Activated naive CD4-positive, alpha-beta T cell treated with anti-CD3 and anti-CD28 coated beads, Interleukin-2, amount 10 ng/mL, durations not matched to agents 7 days and 5 days (primary cell): ENCODE results near the gene THAP8.

ENCODE experiments used
- CTCF ChIA-PET: fragments of 350-600 bp; sonication (Branson Sonifier 250); formaldehyde crosslinking; loops from one replicate; lab custom pipeline; 2021; ENCODE audit warnings: antibody characterized with exemption; lab: Charles Lee
- DNase-seq: peaks from one replicate; pipeline ENCODE4 v3.0.0-alpha.2; 2020
- H3K27ac Mint-ChIP-seq: one replicate; pipeline ENCODE4 v1.8.0; 2021; ENCODE audit warnings: mild to moderate bottlenecking, moderate library complexity, mixed read lengths
- H3K27me3 Mint-ChIP-seq: one replicate; pipeline ENCODE4 v1.8.0; 2021; ENCODE audit warnings: mild to moderate bottlenecking, mixed read lengths
- H3K36me3 Mint-ChIP-seq: one replicate; pipeline ENCODE4 v1.8.0; 2021; ENCODE audit warnings: mixed read lengths
- H3K4me1 Mint-ChIP-seq: one replicate; pipeline ENCODE4 v1.8.0; 2021; ENCODE audit warnings: mixed read lengths
- H3K4me3 Mint-ChIP-seq: one replicate; pipeline ENCODE4 v1.8.0; 2021; ENCODE audit warnings: mild to moderate bottlenecking, moderate library complexity, mixed read lengths
- H3K9me3 Mint-ChIP-seq: one replicate; pipeline ENCODE4 v1.8.0; 2021; ENCODE audit warnings: mixed read lengths

THAP8 gene, protein sequence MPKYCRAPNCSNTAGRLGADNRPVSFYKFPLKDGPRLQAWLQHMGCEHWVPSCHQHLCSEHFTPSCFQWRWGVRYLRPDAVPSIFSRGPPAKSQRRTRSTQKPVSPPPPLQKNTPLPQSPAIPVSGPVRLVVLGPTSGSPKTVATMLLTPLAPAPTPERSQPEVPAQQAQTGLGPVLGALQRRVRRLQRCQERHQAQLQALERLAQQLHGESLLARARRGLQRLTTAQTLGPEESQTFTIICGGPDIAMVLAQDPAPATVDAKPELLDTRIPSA

DNA sequence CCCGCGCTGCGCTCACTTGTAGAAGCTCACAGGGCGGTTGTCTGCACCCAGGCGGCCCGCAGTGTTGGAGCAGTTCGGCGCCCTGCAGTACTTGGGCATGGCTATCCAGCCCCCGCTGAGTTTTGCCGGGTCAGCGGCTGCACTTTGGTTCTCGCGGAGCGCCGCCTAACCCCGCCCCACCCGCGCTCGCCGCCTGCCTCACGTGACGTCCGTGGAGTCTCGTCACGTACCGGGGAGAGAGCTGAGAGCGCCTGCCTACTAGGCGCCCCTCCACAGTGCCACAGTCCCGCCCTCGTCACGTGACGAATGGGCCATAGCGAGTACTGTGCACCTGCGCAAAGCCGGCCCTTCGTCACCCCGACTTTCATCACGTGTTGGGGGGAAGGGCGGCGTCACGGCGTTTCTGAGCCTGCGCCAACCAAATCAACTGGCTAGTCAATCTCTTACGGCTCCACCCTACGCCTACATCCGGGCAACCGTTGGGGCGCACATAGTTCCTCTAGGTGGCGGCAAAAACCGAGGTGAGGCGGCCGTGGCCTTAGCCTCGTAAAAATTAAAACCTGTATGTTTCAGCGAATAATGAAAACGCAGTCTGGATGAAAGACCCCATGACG, at the start of gene THAP8:
TSS of gene THAP8 (minus strand) at position 167 of the 614 bp plus-strand sequence. CDS start at position 99, 68 bp downstream.
- CTCF ChIA-PET: interaction anchor here (1.7 kb wide), 1 partner anchor 58 kb away, joined by 3 read pairs; no protein-coding TSS in a partner anchor
- Mint-ChIP-seq H3K4me3 (peak within 1 kb of the TSS; percentile 98), H3K27ac (peak within 1 kb of the TSS; percentile 99), H3K9me3 (no peaks in the 10 kb centered on the region), H3K27me3 (no peaks in the 10 kb centered on the region), H3K36me3 (peaks cover 15% of the 10 kb centered on the region), H3K4me1 (peaks cover 49% of the 10 kb centered on the region)
- peak; percentile 100 for DNase-seq

DNA sequence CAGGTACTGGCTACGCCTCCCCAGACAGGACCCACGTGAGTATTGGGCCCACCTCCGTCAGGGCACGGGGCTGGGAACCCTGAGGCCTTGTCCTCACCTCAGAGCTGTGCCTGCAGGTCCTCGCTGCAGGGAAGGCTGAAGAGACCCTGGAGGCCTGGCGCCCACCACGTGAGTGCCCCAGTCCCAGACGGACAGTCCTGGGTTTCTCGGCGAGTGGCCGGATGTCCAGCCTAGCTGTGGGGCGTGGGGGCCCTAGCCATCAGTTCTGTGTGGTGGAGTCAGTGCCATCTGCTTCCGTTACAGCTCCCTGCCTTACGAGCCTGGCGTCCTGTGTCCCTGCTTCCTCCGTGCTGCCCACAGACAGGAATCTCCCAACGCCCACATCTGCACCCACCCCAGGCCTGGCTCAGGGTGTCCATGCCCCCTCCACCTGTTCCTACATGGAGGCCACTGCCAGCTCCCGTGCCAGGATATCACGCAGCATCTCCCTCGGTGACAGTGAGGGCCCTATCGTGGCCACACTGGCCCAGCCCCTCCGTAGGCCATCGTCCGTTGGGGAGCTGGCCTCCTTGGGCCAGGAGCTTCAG, 49.0 kb upstream of the THAP8 start:
- Mint-ChIP-seq H3K4me1 (no peaks in the 10 kb centered on the region), H3K9me3 (no peaks in the 10 kb centered on the region), H3K27me3 (no peaks in the 10 kb centered on the region), H3K36me3 (peaks cover 31% of the 10 kb centered on the region), H3K27ac (no peak overlapping the region), H3K4me3 (no peak overlapping the region)
- CTCF ChIA-PET: no interaction called here
- DNase-seq: no peak

DNA sequence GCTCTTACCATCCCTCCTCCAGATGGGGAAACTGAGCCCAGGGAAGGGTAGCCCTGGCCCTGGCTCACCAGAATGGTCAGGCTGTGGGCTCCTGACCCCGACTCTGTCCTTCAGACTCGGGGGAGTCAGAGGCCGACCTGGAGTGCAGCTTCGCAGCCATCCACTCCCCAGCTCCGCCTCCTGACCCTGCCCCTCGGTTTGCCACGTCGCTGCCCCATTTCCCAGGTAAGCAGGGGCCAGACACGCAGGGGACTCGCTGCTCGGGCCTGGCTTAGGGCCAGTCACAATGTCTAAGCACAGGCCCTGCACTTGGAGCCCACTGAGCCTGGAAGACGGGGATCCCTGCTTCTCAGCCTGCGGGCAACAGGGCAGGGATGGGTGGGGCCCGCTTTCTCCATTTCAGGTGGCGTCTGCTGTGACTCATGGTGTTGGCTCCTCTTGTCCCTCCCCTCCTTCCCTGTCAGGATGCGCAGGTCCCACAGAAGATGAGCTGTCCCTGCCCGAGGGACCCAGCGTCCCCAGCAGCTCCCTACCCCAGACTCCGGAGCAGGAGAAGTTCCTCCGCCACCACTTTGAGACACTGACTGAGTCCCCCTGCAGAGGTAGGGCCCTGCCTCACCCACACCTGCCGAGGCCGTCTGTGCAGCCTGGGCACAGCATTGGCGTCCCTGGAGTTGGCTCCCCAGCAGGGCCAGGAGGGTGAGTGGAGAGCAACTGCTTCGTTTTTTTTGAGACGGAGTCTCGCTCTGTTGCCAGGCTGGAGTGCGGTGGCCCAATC, 47.7 kb upstream of the THAP8 start:
- DNase-seq: no peak
- Mint-ChIP-seq H3K27ac (no peak overlapping the region), H3K4me3 (no peak overlapping the region), H3K27me3 (no peaks in the 10 kb centered on the region), H3K4me1 (no peaks in the 10 kb centered on the region), H3K9me3 (no peaks in the 10 kb centered on the region), H3K36me3 (peaks cover 35% of the 10 kb centered on the region)
- CTCF ChIA-PET: no interaction called here

DNA sequence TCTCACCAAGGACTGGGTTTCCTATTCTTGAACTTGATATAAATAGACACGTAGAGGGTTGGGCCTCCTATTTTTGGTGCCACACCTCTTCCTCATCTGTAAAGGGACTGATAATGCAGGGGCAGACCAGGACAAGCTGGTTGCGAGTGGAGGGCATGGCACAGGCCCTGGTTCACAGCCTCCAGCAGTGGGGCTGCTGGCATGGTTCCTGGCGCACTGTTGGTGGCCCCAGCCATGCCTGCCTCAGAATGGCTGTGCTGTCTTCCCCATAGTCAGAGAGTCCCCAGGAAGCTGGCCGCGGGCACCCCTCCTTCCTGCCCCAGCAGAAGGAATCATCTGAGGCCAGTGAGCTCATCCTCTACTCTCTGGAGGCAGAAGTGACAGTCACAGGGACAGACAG, 46.4 kb upstream of the THAP8 start:
- CTCF ChIA-PET: no interaction called here
- Mint-ChIP-seq H3K4me3 (no peak overlapping the region), H3K4me1 (no peaks in the 10 kb centered on the region), H3K36me3 (peaks cover 35% of the 10 kb centered on the region), H3K9me3 (no peaks in the 10 kb centered on the region), H3K27ac (no peak overlapping the region), H3K27me3 (no peaks in the 10 kb centered on the region)
- no peak for DNase-seq

DNA sequence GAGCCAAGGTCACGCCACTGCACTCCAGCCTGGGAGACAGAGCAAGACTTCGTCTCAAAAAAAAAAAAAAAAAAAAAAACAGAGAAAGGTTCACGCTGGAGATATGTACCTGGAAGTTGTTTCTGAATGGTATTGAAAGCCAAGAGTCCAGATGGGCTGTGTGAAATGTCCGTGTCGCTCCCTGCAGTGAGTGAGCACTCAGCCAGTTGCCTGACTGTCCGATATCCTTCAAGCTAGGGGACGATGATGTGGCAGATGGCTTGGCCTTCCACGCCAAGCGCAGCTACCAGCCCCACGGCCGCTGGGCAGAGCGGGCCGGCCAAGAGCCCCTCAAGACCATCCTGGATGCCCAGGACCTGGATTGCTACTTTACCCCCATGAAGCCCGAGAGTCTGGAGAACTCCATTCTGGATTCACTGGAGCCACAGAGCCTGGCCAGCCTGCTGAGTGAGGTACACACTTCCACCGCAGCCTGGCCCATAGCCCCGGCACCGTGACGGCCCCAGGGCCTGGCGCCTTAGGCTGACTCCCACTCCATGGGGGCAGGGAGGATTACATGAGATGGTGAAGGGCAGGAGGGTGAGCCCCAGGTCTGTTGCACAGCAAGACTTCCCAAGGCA, 45.2 kb upstream of the THAP8 start:
- H3K27ac Mint-ChIP-seq: no peak overlapping the region
- H3K4me3 Mint-ChIP-seq: no peak overlapping the region
- no peak for DNase-seq
- H3K36me3 Mint-ChIP-seq: peaks cover 41% of the 10 kb centered on the region
- H3K27me3 Mint-ChIP-seq: no peaks in the 10 kb centered on the region
- CTCF ChIA-PET: no interaction called here
- no peaks in the 10 kb centered on the region for H3K9me3 Mint-ChIP-seq
- no peaks in the 10 kb centered on the region for H3K4me1 Mint-ChIP-seq

DNA sequence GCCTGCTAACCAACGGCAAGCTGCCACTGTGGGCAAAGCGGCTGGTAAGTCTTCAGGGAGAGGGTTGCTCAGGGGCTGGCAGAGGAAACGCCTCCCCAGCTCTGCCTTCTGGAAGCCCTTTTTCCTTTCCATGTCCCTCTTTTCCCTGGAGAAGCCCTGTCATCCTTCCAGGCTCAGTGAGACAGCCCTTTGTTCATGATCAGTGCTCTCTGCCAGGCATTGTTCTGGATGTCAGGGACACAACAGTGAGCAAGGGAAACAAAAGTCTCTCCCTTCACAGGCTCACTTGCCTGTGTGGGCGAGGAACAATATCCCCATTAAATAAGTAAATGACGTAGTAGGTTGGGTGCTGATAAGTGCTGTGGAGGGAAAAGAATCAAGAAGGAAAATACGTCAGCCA, 43.0 kb upstream of the THAP8 start:
- Mint-ChIP-seq H3K27ac (no peak overlapping the region), H3K4me1 (no peaks in the 10 kb centered on the region), H3K4me3 (no peak overlapping the region), H3K36me3 (peaks cover 40% of the 10 kb centered on the region), H3K27me3 (no peaks in the 10 kb centered on the region), H3K9me3 (no peaks in the 10 kb centered on the region)
- CTCF ChIA-PET: no interaction called here
- no peak for DNase-seq

DNA sequence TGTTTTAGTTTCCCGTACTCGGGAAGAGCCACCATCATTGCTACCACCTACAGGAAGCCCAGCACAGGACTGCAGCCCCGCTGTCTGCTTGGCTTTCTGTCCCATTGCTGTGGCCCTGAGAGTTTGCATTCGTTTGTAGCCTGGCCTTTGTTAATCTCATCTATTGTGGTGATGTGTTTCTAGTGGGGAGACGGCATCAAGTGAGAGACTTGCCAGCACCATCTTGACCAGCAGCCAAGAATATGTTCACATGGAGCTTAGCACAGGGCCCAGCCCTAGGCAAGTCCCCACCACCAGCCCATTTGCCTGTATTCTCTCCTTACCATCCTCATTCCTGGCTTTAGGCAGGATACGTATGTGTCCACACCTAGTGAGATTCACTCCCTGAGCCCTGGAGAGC, 39.6 kb upstream of the THAP8 start:
- CTCF ChIA-PET: no interaction called here
- Mint-ChIP-seq H3K4me1 (no peaks in the 10 kb centered on the region), H3K4me3 (no peak overlapping the region), H3K27me3 (no peaks in the 10 kb centered on the region), H3K9me3 (no peaks in the 10 kb centered on the region), H3K27ac (no peak overlapping the region), H3K36me3 (peaks cover 52% of the 10 kb centered on the region)
- DNase-seq: no peak

DNA sequence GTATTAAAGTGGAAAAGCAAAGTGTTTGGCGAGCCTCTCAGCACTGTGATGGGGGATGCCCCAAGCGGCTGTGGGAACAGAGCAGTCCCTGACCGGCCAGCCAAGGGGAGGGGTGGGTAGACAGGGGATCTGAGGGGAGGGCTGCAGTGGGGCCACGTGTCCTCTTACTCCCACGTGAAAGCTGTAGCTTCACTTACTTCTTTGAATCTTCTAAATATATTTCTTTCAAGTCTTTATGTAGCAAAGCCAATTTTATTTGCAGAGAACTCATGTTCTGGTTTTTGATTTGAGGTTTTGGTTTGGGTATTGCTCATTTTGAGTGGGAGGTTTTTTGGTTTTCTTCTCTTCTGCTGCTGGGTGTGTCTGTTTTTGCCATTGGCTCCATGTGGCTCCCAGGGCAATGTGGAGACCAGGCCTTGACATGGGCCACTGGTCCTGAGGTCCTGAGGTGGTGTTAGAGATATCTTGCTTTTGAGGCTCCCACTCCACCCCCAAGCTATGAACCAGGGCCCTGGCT, 39.1 kb upstream of the THAP8 start:
- no peaks in the 10 kb centered on the region for H3K9me3 Mint-ChIP-seq
- no peak for DNase-seq
- no peak overlapping the region for H3K4me3 Mint-ChIP-seq
- peaks cover 50% of the 10 kb centered on the region for H3K36me3 Mint-ChIP-seq
- CTCF ChIA-PET: no interaction called here
- peak overlapping the region; percentile 52 for H3K27ac Mint-ChIP-seq
- no peaks in the 10 kb centered on the region for H3K27me3 Mint-ChIP-seq
- H3K4me1 Mint-ChIP-seq: no peaks in the 10 kb centered on the region

DNA sequence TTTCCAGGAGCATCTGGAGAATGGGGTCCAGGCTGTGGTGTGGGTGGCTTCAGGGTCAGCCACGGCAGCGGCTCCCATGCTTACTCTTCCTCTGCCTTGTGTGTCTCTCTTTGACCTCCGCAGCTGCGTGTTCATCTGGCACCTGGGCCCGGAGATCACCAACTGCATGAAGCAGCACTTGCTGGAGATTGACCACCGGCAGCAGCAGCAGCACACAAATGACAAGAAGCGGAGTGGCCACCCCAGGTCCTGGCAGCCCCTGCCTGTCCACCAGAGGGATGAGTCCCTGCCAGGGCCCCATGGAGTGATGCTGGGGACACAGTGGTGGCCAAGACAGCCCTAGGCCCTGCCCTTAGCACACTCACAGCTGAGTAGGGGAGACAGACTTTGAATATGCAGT, 38.5 kb upstream of the THAP8 start:
- Mint-ChIP-seq H3K36me3 (peaks cover 54% of the 10 kb centered on the region), H3K27ac (no peak overlapping the region), H3K4me3 (no peak overlapping the region), H3K4me1 (no peaks in the 10 kb centered on the region), H3K9me3 (no peaks in the 10 kb centered on the region), H3K27me3 (no peaks in the 10 kb centered on the region)
- CTCF ChIA-PET: no interaction called here
- DNase-seq: no peak

DNA sequence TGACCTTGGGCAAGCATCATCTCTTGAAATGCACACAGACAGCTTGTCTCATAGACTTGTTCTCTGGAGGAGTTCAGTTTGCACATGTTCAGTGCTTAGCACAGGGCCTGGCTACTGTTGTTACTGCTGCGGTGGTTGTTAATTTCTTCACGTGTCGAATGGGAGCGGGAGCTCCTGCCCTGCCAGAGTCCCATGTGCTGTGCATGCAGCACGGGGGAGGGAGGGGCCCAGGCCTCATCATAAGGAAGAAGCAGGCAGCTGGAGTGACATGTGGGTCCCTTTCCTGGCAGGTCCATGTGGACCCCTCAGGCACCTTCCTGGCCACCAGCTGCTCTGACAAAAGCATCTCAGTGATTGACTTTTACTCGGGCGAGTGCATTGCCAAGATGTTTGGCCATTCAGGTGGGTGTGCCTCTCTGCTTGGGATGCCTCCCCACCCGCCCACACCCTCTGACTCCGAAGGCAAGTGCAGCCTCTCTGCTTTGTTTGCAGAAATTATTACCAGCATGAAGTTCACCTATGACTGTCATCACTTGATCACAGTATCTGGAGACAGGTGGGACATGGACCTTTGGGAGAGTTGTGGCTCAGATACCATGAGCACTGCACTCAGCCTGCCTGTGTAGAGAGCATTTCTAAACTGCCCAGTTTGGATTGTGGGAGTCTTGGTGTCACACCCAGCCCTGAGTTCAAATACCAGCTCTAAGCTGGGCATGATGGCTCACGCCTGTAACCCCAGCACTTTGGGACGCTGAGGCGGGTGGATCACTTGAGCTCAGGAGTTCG, 37.0 kb upstream of the THAP8 start:
- no peak overlapping the region for H3K4me3 Mint-ChIP-seq
- H3K36me3 Mint-ChIP-seq: peaks cover 46% of the 10 kb centered on the region
- no peaks in the 10 kb centered on the region for H3K4me1 Mint-ChIP-seq
- no peak for DNase-seq
- H3K9me3 Mint-ChIP-seq: no peaks in the 10 kb centered on the region
- CTCF ChIA-PET: no interaction called here
- no peak overlapping the region for H3K27ac Mint-ChIP-seq
- H3K27me3 Mint-ChIP-seq: no peaks in the 10 kb centered on the region

DNA sequence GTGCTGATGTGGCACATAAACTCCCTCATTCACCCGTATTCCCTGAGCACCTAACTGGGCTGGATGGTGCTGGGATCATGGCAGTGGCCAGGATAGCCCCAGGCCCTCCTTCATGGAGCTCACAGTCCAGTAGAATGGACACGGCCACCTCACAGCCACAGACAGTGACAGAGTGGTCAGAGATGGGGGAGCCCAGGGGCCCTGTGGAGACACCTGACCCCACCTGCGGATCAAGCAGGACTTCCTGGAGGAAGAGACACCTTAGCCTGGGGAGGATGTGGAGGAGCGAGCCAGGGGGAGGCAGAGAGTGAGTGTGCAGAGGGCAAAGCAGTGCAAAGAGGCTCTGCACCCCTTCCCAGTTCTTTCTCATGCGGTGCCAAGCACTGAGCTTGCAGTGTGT, 35.8 kb upstream of the THAP8 start:
- no peak overlapping the region for H3K4me3 Mint-ChIP-seq
- no peak for DNase-seq
- no peaks in the 10 kb centered on the region for H3K9me3 Mint-ChIP-seq
- no peaks in the 10 kb centered on the region for H3K4me1 Mint-ChIP-seq
- H3K27ac Mint-ChIP-seq: no peak overlapping the region
- H3K27me3 Mint-ChIP-seq: no peaks in the 10 kb centered on the region
- H3K36me3 Mint-ChIP-seq: peaks cover 46% of the 10 kb centered on the region
- CTCF ChIA-PET: no interaction called here

DNA sequence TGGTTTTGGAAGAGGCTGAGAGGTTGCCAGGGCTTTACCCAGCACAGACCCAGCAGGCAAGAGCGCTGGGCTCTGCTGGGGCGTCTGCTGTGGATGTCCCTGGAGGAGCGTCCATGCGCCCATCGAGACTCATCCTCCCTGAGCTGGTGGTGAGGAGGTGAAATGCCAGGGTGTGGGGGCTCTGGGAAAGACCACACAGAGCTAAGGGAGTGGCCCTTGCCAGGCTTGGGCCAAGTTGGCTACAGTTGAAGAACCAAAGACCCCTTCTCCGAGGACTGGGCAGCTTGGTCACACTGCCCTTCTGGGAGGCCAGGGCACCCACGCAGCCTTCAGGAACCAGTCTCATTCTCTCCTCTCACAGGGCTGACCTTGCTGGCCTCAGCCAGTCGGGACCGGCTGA, 32.2 kb upstream of the THAP8 start:
- Mint-ChIP-seq H3K36me3 (peaks cover 52% of the 10 kb centered on the region), H3K4me1 (no peaks in the 10 kb centered on the region), H3K27me3 (no peaks in the 10 kb centered on the region), H3K4me3 (no peak overlapping the region), H3K27ac (no peak overlapping the region), H3K9me3 (no peaks in the 10 kb centered on the region)
- DNase-seq: no peak
- CTCF ChIA-PET: no interaction called here

DNA sequence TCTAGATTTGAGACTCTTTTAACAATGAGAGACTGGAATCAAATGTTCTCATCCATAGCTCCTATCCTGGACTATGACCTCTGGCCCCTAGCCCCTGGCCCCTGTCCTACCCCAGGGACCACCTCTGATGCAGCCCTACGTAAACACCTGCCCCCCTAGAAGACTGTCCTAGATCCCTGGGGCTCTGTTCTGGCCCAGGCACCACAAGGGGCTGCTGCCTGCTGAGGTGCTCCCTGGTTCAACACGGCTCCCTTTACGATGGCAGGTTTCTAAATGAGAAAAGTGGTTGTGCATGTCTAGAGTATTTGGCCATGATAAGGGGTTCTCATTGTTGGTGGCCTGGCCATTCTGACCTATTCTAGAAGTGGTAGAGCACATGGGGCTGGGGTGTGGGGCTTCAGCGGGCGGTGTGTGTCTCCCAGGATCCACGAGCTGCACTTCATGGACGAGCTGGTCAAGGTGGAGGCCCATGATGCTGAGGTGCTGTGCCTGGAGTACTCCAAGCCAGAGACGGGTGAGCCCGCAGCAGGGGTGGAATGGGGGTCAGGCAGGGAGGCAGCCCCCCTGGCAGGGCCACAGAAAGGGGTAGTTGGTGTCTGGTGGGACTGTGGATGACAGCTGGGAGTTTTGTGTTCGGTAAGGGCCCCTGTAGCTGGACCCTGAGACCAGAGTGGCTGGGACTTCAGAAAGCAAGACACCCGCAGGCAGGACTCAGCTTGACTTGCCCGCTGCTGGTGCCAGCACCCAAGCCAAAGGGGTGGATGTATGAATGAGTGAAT, 30.3 kb upstream of the THAP8 start:
- DNase-seq: no peak
- Mint-ChIP-seq H3K9me3 (no peaks in the 10 kb centered on the region), H3K27ac (no peak overlapping the region), H3K27me3 (no peaks in the 10 kb centered on the region), H3K4me3 (no peak overlapping the region), H3K4me1 (no peaks in the 10 kb centered on the region), H3K36me3 (peaks cover 48% of the 10 kb centered on the region)
- CTCF ChIA-PET: no interaction called here
